ENCODE measurements around the gene TPH2. TPM values are rescaled to one million over a fixed set of nuclear protein-coding genes. Genes with fewer than 3 reads are reported as not detected.

TPH2 gene
- total and polyA plus RNA-seq, 2 of the 4 experiments (the other 2 are of a cell fraction), result not detected

DNA sequence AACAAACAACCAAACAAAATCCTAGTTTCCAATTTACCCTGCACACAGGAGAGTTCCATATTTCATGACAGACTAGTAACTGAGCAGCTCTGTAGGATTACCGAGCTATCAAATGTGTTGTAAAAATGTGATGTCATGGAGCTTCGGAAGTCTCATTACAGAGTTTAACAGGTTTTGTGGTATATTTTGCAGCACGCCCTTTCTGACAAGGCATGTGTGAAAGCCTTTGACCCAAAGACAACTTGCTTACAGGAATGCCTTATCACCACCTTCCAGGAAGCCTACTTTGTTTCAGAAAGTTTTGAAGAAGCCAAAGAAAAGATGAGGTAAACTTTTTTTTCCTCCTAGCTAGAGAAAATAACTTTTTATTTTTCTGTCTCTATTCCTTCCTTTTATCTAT is 92.4 kb downstream of the TPH2 start:
- no peak overlapping the region for H3K27ac ChIP-seq (ENCODE audit: insufficient read depth, low read length)
- H3K14ac ChIP-seq (replicated peaks; ENCODE audit: low read depth, low read length), result no peak overlapping the region
- H4K8ac ChIP-seq (ENCODE audit: low read depth in 2 of 2, low read length in 2 of 2), result no peak overlapping the region
- intact Hi-C loops (cut with micrococcal nuclease), result no loop called here
- no peak overlapping the region for H3K4ac ChIP-seq (ENCODE audit: low read depth, low read length)
- H3K56ac ChIP-seq (ENCODE audit: extremely low read depth, insufficient read depth, low read length), result no peak overlapping the region
- no peaks in the 10 kb centered on the region for H3K4me1 ChIP-seq (ENCODE audit: control insufficient read depth, insufficient read depth, low read length)
- H3K23ac ChIP-seq (ENCODE audit: low read depth, low read length), result no peak overlapping the region
- H2BK120ac ChIP-seq (ENCODE audit: low read depth, low read length), result no peak overlapping the region
- no CpG with 5 or more reads among the region's 3 CpGs for WGBS, 2 experiments (ENCODE audit: extremely low coverage in 2 of 2, insufficient read length in 1 of 2)
- H2AK5ac ChIP-seq (ENCODE audit: low read depth, low read length), result no peak overlapping the region
- ATAC-seq (ENCODE audit: low read depth) (no peak), DNase-seq (no peak)
- H2AK9ac ChIP-seq (replicated peaks; ENCODE audit: low read depth, low read length, poor library complexity), result no peak overlapping the region
- no peak overlapping the region for H3K18ac ChIP-seq (ENCODE audit: low read depth, low read length)
- in situ Hi-C loops (cut with MboI; ENCODE audit: low sequenced_read_pairs), result no loop called here
- no peaks in the 10 kb centered on the region for H3K79me1 ChIP-seq (ENCODE audit: low read depth in 1 of 2, low read length in 2 of 2)
- dilution Hi-C loops (cut with HindIII; ENCODE audit: low sequenced_read_pairs, unreplicated experiment), result no loop called here
- no TSS peak for BruUV-seq (replicated peaks)
- H2BK20ac ChIP-seq (ENCODE audit: low read depth, low read length), result no peak overlapping the region
- no peaks in the 10 kb centered on the region for H3K36me3 ChIP-seq (ENCODE audit: control insufficient read depth, insufficient read depth, low read length)
- no peaks in the 10 kb centered on the region for H3K9me1 ChIP-seq (ENCODE audit: insufficient read depth, low read length)
- H3K4me3 ChIP-seq (ENCODE audit: insufficient read depth, low read depth, low read length), result no peak overlapping the region
- H4K20me1 ChIP-seq (ENCODE audit: insufficient read depth, low read length), result no peaks in the 10 kb centered on the region
- no peak overlapping the region for H4K5ac ChIP-seq (ENCODE audit: low read depth, low read length)
- no peak overlapping the region for H2AFZ ChIP-seq (replicated peaks; ENCODE audit: low read length, poor library complexity)
- no peak overlapping the region for H2BK5ac ChIP-seq (ENCODE audit: low read depth, low read length, poor library complexity, severe bottlenecking)
- no peak overlapping the region for H2BK15ac ChIP-seq (ENCODE audit: low read depth, low read length)
- H3K4me2 ChIP-seq (ENCODE audit: low read depth, low read length), result no peak overlapping the region
- ChIA-PET CTCF (no interaction called here), POLR2A (ENCODE audit: unreplicated experiment) (no interaction called here)
- H3K27me3 ChIP-seq (ENCODE audit: control insufficient read depth, insufficient read depth, low read length), result peaks cover 4% of the 10 kb centered on the region; the same call in 1 of the 2 replicates
- H3K9ac ChIP-seq (ENCODE audit: low read depth, low read length), result no peak overlapping the region
- H3K9me3 ChIP-seq (ENCODE audit: control insufficient read depth, insufficient read depth, low read length), result no peaks in the 10 kb centered on the region
- H4K91ac ChIP-seq (ENCODE audit: insufficient read depth, low read depth, low read length), result no peak overlapping the region
- TF ChIP-seq BHLHE40 (IDR thresholded peaks at IDR 0.05; ENCODE audit: low read depth, low read length) (no peak), MAZ (IDR thresholded peaks at IDR 0.05; ENCODE audit: borderline replicate concordance, low read depth, low read length) (no peak), MXI1 (IDR thresholded peaks at IDR 0.05; ENCODE audit: borderline replicate concordance, low read depth, low read length) (no peak), CEBPB (IDR thresholded peaks at IDR 0.05; ENCODE audit: low read depth, low read length) (no peak), RCOR1 (IDR thresholded peaks at IDR 0.05; ENCODE audit: insufficient replicate concordance, low read length) (no peak), RAD21 (IDR thresholded peaks at IDR 0.05; ENCODE audit: low read length) (no peak)
- TF ChIP-seq, protein P1, sequence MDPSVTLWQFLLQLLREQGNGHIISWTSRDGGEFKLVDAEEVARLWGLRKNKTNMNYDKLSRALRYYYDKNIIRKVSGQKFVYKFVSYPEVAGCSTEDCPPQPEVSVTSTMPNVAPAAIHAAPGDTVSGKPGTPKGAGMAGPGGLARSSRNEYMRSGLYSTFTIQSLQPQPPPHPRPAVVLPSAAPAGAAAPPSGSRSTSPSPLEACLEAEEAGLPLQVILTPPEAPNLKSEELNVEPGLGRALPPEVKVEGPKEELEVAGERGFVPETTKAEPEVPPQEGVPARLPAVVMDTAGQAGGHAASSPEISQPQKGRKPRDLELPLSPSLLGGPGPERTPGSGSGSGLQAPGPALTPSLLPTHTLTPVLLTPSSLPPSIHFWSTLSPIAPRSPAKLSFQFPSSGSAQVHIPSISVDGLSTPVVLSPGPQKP (IDR thresholded peaks at IDR 0.05; ENCODE audit: borderline replicate concordance, low read depth, low read length), result no peak
- TF ChIP-seq, protein P2, sequence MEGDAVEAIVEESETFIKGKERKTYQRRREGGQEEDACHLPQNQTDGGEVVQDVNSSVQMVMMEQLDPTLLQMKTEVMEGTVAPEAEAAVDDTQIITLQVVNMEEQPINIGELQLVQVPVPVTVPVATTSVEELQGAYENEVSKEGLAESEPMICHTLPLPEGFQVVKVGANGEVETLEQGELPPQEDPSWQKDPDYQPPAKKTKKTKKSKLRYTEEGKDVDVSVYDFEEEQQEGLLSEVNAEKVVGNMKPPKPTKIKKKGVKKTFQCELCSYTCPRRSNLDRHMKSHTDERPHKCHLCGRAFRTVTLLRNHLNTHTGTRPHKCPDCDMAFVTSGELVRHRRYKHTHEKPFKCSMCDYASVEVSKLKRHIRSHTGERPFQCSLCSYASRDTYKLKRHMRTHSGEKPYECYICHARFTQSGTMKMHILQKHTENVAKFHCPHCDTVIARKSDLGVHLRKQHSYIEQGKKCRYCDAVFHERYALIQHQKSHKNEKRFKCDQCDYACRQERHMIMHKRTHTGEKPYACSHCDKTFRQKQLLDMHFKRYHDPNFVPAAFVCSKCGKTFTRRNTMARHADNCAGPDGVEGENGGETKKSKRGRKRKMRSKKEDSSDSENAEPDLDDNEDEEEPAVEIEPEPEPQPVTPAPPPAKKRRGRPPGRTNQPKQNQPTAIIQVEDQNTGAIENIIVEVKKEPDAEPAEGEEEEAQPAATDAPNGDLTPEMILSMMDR (conservative IDR thresholded peaks at IDR 0.05; ENCODE audit: low read depth, low read length), result no peak
